HG02981 (cell line): ENCODE results near the gene HS6ST3.

Source experiments
- ATAC-seq: cut with Tn5 transposase; IDR thresholded peaks from one replicate; pipeline ENCODE4 v1.9.1; 2021; ENCODE audit warnings: mild to moderate bottlenecking, moderate library complexity; ENCODE audit not compliant: unreplicated experiment

The HS6ST3 gene

DNA sequence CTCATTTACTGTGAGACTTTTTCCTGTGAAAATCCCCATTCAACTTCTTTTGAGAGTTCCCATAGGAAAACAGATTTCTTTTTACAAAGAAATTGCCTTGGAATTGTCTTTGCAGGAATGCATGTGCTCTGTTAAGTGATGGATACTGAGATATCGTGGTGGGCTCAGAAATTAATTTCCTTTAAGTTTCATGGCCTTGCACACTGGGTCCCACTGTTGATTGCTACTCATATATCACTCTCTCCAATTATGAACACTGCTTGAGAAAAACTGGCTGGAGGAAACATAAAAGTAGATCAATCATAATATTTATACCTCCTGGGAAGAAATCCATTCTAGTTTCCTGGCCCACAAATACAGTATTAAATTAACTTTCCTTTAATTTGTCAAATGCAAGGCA lies 773.1 kb downstream of the HS6ST3 start:
- no peak for ATAC-seq

- ATAC-seq = no peak
Measured at GRCh38 chr13:96871469-96871868, 781.6 kb downstream of the HS6ST3 start.

- ATAC-seq = no peak
Measured at GRCh38 chr13:96880419-96880818, 790.5 kb downstream of the HS6ST3 start.
